Skeletal muscle cell (primary cell): ENCODE measurements around the gene NAA38.
A peak's percentile ranks its signal among the peaks of the same experiment; 100 is the strongest.
"Not testable (repeated sequence)": the region's sequence is repeated elsewhere in the genome, so short reads cannot be mapped to it uniquely, and the experiment has no call there.

Experiments used
- DNase-seq: peaks from one replicate; pipeline ENCODE4 v3.0.0-alpha.2; 2010; ENCODE audit warnings: low read depth
- H3K4me3 ChIP-seq: 2 replicates; pipeline ENCODE4 v1.5.1; 2011; ENCODE audit warnings: low read depth, mild to moderate bottlenecking, control low read depth, low read length, moderate library complexity

NAA38 gene

DNA sequence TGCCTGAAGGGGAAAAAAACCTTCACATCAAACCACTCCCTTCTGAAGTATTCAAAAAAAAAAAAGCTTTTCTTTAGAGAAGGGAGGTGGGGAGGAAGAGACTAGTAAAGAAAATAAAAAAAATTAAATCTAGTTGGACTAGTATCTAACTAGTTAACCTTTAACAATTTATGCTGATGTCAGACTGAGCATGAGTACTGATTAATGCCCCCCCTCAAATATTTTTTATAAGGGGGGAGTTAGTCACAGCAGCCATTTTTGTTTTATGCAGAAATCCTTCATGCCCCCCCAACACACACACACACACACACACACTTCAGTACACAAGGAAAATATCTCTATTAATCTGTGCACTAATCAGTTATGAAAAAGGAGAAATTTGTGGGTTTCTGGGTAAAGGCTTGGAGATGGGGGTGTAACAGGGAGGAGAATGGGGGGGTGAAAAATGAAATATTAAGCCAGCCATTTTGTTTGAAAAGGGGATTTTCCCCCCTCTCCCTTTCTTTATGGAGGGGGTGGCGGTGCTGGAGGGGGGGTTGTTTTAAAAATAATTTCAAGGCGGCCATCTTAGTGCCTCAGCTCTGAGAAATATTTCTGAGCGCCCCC lies 26.5 kb upstream of the NAA38 start:
- no peak for DNase-seq
- peak overlapping the region; percentile 66 for H3K4me3 ChIP-seq

DNA sequence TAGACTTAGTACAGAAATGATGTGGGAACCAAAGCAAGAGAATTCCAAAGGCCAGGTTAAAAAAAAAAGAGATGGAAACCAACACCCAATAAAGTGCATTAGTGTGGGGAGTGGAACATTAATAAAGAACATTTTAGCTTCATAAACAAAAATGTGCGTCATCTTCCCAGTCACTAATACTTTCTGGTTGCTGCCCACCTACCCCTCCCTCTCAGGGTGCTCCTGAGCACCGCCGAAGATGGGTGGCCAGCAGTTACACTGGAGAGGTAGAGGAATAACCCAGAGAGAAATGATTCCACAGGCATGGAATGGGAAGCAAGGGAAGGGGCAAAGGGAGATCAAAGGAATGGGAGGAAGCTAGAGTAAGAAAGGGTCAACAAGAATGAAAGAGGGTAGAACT lies 25.3 kb upstream of the NAA38 start:
- no peak overlapping the region for H3K4me3 ChIP-seq

DNA sequence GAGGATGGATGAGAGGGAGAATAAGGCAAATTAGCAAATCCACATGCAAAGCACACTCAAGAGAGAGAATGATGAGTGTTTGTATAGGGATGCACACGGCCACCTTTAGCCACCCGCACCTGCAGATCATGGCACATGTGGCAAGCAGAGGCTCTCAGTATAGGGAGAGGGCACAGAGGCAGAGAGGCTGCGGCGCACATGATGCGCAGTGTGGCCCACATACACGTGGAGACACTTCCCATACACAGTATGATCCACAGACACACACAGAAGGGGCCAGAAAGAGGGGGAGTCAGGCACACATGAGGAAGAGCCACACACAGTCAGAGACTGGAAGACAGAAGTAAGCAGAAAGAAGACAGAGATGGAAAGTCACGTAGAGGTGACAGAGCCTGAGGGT lies 24.7 kb upstream of the NAA38 start:
- no peak for DNase-seq
- H3K4me3 ChIP-seq: no peak overlapping the region

More for the DNA sequence above, 25.3 kb upstream of the NAA38 start:
- no peak for DNase-seq

DNA sequence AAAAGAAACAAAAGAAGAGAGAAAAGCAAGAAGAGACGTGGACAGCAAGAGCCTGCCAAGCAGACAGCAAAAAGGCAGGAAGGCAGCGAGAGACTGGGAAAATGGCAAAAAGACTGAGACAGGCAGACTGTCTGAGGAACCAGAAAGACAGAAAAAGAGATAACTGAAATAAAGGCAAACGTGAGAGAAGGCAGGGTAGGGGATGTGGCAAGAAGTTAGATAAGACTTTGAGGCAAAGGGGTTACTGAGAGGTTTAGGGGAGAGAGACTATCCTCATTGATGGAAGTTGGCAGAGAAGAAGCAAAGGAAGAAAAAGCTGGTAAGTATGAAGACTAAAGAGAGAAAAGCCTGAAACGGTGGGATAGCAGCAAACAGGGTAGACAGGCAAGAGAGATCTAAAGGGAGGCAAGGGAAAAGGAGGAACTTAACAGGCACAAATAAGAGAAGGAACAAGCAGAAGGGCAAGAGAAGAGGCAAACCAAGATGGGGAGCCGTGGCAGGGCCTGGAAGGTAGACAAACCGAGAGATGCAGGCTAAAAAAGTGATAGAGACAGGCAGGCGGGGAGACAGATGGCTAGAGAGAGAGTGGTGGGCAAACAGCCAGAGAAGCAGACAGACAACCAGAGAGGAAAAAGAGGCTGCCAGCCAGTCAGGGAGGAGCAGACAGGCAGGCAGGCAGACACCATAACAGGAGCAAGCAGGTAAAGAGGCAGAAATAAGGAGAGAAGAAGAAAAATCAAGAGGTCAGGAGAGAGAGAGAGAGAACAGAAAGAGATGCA lies 24.1 kb upstream of the NAA38 start:
- DNase-seq: no peak
- no peak overlapping the region for H3K4me3 ChIP-seq

DNA sequence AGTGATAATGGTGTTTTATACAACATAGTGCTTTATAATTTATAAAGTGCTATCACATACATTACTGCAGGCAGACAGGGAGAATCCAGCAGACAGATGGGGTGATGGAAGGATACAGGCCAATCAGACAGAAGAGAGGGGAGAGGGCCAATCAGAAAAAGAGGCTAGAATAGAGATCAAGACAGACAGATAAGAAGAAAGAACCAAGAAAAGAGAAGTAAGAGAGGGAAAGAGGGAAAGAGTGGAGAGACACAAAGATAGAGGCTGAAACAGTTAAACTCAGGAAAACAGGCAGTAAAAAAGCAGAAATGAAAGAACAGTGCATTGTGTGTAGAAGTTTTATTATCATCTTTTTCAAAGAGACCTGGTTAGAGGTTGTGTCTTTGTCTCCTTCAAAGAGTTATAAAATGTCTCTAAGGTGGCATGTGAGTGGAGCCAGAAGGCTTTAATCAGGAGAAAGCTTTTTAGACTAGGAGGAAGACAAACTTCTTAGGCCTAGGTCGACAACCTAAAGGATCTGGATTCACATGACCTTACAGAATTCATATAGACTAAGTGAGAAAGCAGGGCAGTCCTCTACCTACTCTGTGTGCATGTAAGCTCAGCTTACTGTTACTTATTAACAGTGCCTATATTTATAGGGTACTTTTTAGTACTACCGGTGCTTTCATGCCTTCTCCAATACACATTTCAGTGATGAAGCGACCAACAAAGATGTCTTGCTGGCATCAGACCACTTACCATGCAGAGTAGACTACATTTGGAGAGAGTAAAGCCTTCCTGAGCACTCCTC lies 22.9 kb upstream of the NAA38 start:
- H3K4me3 ChIP-seq: no peak overlapping the region
- no peak for DNase-seq

DNA sequence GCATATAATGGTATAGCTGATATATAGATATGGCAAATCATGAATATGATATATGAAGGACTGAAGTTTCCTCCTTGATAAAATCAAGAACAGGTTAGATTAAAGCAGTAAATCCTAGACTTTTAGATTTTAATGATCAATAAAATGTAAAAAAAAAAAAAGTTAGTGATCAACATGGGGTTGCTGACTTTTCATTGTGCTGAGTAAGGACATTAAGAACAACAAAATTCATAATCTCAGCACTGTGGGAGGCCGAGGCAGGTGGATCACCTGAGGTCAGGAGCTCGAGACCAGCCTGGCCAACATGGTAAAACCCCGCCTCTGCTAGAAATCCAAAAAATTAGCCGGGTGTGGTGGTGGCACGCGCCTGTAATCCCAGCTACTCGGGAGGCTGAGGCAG lies 20.9 kb upstream of the NAA38 start:
- no peak for DNase-seq
- no peak overlapping the region for H3K4me3 ChIP-seq

DNA sequence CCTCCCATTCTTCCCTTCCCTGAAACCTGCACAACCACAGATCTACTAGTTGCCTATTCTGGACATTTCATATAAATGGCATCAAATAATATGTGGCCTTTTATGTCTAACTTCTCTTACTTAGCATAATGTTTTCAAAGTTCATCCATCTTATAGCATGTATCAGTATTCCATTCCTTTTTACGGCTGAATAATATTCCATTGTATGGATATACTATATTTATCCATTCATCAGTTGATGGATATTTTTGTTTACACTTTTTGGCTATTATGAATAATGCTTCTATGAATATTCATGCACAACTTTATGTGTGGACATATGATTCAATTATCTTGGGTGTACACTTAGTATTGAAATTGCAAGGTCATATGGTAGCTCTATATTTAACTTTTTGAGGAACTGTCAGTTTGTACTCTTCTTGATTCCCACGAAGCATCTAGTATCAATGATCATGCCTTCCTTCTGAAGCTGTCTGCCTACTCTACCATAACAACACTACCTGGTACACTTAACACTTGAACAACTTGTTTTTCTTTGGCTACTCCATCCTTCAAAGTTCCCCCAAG lies 18.5 kb upstream of the NAA38 start:
- H3K4me3 ChIP-seq: no peak overlapping the region
- no peak for DNase-seq

DNA sequence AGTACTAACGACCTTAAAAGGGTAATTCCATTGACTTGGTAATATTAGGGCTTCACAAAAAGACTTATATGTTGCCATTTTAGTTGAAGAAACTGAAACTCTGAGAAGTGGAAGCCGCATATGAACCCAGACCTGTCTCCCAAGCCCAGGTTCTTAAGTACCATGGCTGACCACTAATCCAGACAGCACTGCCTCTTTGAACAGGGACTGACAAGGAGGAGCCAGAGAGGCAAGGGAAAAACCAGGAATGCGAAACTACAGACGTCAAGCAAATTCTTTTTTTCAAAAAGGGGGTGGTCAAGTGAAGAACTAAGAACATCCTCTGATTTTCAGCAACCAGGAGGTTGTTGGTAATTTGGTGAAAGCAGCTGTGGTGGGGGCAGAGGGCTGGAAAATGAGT lies 15.7 kb upstream of the NAA38 start:
- H3K4me3 ChIP-seq: no peak overlapping the region
- no peak for DNase-seq

DNA sequence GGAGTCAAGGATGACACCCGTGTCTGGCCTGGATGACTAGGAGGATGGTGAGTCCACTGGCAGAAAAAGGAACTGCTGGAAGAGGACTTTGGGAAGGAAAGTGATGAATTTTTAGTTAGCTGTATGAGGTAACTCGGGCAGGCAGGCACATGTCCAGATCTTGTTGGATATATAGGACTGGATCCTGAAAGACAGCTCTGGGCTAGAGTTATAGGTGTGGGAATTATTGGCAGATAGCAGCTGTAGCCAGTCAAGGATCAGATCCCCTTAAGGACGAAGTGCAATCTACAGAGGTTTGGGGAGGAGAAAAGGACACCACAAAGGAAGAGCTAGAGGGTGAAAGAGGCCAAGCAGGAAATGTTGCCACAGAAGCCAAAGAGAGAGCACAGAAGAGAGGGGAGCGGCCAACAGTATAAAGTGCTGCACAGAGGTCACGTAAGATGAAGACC lies 10.5 kb upstream of the NAA38 start:
- H3K4me3 ChIP-seq: no peak overlapping the region
- no peak for DNase-seq

DNA sequence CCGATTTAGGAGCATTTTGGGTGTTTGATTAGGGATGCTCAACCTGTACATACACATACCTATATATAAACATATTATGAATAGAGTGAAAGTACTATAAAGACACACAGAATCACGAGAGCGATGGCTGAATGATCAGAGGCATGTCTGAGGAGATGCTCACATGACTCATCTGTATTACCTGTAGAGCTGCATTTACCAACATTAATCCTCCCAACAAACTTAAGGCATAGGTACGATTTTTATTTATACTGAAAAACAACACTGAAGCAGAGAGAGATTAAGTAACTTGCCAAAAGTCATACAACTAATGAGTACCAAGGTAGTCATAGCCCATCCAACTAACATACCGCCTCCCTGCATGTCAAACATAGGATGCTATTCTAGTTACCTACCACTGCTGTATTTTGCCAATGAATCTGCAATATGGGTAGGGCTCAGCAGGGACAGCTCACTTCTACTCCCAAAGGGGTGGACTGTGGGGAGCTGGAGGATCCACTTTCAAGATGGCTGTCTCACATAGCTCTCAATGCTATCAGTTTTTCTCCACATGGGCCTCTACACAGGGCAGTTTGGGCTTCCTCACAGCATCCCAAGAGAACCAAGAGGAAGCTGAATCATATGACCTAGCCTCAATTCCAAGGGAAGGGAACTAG lies 7.8 kb upstream of the NAA38 start:
- DNase-seq: no peak
- H3K4me3 ChIP-seq: no peak overlapping the region

DNA sequence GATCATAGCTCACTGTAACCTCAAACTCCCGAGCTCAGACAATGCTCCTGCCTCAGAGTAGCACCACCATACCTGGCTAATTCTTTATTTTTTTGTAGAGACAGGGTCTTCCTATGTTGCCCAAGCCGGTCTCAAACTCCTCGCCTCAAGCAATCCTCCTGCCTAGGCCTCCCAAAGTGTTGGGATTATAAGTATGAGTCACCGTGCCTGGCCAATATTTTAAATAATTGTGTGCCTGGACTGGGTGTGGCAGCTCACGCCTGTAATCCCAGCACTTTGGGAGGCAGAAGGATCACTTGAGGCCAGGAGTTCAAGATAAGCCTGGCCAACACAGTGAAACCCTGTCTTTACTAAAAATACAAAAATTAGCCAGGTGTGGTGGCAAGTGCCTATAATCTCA lies 7.0 kb upstream of the NAA38 start:
- DNase-seq, H3K4me3 ChIP-seq: not testable (repeated sequence)

DNA sequence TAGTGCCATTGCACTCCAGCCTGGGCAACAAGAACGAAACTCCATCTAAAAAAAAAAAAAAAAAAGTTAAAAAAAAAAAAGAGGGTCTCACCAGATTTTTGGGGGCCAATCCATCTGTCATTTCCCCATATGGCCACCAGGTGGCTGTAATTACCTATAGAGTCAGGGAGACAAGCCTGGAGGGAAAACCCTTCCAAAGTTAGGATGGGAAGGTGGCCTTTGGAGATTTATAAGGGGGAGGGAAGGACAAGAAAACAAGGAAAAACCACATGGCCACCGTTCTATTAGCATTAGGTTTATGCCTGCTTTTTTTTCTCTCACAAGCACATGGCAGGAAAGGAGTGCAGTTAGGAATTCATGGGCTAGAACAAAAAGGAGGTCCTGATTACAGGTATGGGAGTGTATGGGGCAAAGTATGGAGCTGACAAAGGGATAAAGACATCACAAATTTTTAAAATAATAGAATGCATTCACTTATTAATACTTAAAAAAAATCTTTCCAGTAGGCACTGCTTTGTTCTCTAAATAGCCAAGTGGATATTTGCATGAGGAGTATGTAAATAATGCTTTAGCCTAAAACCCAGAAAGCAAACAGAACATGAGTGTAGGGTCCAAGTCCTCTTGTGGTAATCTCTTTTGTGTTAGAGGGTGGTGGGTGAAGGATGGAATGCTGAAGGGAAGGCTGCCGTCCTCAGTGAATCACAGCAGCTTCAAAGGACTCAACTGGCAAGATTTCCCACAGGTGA lies 5.5 kb upstream of the NAA38 start:
- no peak for DNase-seq

DNA sequence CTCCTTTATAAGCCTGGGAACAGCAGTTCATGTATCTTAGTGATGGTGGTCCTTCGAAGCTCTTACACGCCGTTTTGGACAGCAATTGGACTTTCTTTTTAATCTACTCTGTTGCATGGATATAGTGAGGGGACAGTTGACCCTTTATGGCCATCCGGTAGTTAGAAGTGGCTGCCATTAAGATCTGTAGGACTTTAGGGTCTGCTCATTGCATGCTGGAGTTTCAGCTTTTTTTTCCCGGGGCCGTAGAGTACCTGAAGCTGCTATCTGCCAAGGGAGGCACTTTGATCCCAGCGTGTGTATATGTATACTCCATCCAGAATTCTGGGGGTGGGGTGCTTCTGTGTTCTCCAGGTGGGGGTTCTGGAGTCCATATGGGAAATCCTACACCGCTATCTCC lies 1.7 kb upstream of the NAA38 start:
- peak overlapping the region; percentile 75 for H3K4me3 ChIP-seq
- DNase-seq: no peak

More for the DNA sequence above, 5.5 kb upstream of the NAA38 start:
- no peak overlapping the region for H3K4me3 ChIP-seq

DNA sequence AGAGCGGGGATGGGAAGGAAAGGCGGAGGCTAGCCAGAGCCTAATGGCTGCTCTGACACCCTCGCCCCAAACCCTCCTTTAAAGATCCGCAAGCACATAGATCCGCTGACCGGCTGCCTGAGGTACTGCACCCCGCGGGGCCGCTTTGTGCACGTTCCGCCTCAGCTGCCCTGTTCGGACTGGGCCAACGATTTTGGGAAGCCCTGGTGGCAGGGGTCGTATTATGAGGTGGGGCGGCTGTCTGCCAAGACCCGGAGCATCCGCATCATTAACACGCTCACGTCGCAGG lies 1.1 kb upstream of the NAA38 start:
- H3K4me3 ChIP-seq: peak overlapping the region; percentile 75
- DNase-seq: no peak

DNA sequence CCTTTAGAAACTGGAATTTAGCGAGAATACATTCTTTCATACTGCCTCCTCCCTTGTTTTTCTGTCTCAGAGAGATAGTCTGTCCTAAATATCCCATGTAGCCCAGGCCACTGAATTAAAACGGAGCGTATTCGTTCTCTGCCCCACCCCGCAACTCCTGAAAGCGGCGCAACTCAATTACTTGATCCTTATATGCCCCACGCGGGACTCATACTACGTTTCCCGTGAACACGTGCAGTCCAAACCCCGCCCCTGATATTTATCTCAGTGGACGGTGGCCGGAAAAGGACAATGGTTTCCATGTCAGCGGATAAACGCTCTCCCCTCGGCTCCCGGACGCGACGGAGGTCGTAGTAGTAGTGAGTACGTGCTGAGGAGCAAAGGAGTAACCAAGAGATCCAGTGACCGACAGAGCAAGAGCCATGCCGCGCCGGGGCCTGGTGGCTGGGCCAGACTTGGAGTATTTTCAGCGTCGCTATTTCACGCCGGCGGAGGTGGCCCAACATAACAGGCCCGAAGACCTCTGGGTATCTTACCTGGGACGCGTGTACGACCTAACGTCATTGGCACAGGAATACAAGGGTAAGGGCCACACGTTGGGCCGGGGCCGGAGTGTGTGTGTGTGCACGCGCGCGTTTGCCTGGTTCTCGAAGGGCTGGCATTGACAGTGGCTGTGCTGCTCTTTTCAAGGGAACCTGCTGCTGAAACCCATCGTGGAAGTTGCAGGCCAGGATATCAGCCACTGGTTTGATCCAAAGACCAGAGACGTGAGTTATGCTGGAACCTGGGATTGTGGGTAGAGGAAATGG lies 558 bp upstream of the NAA38 start, which contains the start of gene CYB5D1:
Gene CYB5D1 (plus strand): TSS at position 291 of the 809 bp plus-strand sequence. CDS start 132 bp downstream, at position 423.
- peak; percentile 82 for DNase-seq
- peak within 1 kb of the TSS; percentile 75 for H3K4me3 ChIP-seq

DNA sequence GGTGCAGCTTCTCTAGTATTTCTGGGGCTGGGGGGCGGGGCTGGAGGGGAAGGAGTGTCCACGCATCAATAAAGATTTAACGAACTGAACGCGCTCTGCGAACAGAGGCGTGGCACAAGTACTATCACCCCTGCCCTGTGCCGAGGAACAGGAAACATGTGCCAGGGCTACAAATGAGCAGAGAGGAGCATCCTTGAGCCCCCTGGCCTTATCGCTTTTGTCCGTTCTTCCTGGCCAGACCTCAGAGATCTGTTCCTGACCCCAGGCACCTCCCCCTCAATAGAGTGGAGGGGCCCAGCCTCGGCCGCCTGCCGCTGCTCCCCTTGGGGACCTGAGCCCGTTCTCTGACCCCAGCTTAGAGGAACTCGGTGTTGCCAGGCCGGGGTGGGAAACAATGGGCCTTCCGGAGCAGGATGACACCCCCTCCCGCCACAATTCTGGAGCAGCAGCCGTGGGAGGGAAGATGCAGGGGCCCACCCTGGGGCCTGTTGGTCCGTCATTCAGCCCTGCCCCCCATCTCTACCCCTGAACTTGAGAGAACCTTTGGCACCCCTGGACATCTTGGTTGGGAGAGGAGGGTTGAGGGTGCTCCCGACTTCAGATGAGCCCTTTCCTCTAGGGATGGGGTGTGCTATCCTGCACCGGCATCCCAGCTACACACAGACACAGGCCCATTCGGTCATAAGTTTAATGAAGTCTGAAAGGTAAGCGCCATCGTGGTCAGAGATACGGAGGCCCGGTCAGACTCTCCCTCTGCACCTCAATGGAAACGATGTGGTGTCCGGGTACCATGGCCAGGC lies 1.1 kb downstream of the NAA38 start:
- H3K4me3 ChIP-seq: peak overlapping the region; percentile 75
- no peak for DNase-seq

DNA sequence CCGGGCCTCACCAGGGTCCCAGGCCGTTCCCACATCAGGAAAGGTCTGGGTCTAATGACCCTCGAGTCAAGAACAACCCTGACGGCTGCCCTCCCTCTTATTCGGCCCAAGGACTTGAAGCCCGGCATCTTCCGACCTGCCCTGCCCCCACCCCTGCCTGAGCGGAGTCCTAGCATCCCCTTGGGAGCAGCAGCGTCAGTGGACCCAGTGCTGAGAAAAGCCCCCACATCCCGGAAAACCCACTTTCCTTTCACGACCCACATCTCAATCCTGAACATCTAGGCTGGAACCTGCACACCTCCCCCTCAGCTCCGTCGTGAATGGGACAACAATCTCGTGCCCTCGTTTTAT lies 1.7 kb downstream of the NAA38 start:
- H3K4me3 ChIP-seq: peak overlapping the region; percentile 75
- no peak for DNase-seq
